Loucy (cell line): ENCODE measurements around the gene CEP104.

ENCODE experiments used
- CTCF ChIP-seq: fragments of 200-600 bp; sonication (generic); conservative IDR thresholded peaks from 2 replicates; pipeline ENCODE4 v1.5.1; 2014; ENCODE audit warnings: mild to moderate bottlenecking, antibody characterized with exemption, low read length
- EZH2phosphoT487 ChIP-seq: fragments of 200-600 bp; IDR thresholded peaks from 2 replicates; pipeline ENCODE4 v1.6.1; 2018; ENCODE audit warnings: antibody characterized with exemption, mild to moderate bottlenecking, moderate library complexity, borderline replicate concordance

DNA sequence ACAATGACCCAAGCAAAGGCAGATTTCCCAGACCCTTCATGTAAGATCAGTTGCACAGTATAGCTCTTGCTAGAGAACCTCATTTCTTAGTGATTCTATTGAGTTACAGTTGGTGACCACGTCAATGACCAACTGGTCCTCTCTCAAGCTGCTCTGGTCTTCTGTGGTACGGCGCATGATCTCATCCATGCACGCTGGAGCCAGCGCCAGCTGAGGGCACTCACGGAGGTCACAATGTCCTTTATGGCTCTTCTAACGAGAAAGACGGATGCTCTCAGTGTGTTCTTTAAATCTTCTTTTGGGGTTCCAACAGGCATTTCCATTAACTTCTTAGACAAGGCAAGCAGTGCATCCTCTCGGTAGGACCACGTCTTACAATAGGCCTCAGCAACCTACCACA, 22.3 kb downstream of the CEP104 start:
- TF ChIP-seq CTCF (no peak), EZH2phosphoT487 (no peak)
